NCI-H446 (cell line): Measurements from ENCODE around the gene SCN4B.
A peak's percentile ranks its signal among the peaks of the same experiment; 100 is the strongest.
"Not testable (repeated sequence)": the region's sequence is repeated elsewhere in the genome, so short reads cannot be mapped to it uniquely, and the experiment has no call there.

Experiments used
- DNase-seq, 2 experiments: peaks; one replicate each; lab custom pipeline; 2025; lab: John Stamatoyannopoulos, UW

The SCN4B gene, protein sequence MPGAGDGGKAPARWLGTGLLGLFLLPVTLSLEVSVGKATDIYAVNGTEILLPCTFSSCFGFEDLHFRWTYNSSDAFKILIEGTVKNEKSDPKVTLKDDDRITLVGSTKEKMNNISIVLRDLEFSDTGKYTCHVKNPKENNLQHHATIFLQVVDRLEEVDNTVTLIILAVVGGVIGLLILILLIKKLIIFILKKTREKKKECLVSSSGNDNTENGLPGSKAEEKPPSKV

DNA sequence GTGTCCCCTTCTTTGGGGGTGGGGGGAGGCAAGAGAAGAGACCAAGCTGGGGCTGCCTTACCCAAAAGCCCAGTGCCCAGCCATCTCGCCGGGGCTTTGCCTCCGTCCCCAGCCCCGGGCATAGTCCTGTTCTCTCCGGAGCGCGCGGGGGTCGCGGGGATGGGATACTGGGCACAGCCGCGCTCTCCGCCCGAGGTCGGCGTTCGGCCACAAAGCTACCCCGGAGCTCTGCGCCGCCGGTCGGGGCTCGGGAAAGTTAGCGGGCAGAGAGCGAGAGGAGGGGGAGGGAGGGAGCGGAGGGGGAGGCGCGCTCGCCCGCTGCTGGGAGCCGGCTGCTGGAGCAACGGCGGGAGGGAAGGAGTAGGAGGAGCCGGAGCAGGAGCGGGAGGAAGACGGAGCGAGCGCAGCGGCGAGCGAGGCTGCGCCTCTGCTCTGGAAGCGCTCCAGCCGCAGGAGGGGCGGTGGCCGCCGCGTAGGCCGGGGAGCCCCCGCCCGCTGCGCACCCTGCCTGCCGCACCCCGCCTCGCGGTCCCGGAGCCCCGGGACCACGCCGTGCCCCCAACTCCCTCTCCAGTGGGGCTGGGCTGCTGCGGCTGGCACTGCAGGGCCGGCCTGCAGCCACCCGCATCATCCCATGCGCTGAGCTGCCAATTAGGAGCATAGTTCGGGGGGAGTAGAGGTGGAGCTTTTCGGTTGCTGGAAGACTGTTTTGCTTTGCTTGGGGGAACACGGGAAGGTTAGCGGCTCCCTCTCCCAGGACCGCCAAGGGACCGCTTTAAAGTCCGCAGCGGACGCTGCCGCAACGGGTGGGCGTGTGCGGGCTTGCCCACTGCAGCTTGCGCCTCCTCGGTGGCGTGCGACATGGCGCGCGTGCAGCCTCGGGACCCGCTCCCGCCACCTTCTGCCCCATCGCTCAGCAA lies at the start of gene SCN4B:
SCN4B (minus strand) TSS at position 272 of the 920 bp plus-strand sequence; CDS start at position 122, 150 bp downstream.
- peak in 1 of 2 experiments; percentile 63 for DNase-seq

DNA sequence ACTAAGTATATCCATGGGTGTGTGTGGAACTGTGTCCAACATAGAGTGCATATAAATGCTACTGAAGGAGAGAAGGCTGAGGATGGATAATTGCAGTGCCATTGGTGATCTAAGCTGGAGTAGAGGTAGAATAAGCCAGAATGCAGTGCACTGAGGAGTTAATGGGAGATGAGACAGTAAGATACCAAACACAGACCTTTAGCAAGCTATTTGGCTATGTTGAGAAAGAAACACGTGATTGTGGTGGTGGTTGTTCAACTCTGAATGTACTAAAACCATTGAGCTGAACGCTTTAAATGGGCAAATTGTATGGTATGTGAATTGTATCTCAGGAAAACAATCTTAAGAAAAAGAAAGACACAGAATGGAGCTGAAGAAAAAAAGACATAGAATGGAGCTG lies 49.3 kb upstream of the SCN4B start:
- DNase-seq = no peak

DNA sequence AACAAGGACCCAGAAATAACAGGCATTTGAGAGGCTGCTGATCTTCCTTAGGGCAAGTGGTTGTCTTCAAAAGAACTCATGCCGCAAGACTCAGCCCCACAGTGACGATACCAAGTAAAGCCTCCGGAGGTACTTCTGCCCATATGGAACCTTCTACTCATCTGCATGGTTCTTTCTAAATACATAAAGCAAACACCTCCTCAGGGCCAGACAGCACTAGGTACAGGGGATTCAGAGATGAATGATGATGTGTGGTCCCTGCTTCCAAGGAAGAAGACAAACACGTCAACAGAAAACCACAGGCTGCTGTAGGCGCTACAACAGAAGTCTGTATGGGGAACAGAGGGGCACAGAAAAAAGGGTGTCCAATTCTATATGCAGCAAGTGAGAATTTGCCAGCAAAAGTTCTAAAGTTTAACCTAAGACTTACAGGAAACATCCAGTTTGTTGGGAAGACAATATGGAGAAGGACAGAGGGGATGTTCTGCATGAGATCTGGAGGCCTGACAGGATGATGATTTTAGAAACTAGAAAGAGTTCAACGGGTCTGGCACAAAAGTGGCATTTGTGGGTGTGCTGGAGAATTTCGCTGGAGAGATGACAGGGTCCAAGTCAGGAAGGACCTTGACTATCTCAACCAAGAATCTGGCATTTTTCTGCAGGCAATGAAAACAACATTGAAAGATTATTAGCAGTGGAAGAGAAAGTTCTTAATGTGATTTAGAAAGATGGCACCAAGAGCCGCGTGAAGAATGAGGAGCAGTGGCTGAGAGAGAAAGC lies 48.5 kb upstream of the SCN4B start:
- no peak for DNase-seq

DNA sequence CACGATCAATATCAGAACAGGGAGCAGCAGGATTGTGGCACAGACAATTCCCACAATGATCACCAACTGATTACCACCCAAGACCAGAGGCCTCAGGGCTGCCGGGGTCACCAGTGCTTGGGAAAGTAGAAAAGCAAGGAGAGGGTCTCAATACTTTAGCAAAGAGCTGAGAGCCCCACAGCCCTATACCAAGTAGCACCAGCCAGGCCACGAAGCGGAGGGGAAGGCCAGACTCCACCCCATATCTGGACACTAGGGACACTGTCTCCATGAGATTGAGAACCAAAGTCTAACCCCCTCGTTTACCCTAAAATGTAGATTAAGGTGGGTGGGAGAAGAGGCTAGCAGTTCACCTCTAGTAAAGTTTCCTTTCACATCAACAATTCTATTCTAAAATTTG lies 47.9 kb upstream of the SCN4B start:
- no peak for DNase-seq

DNA sequence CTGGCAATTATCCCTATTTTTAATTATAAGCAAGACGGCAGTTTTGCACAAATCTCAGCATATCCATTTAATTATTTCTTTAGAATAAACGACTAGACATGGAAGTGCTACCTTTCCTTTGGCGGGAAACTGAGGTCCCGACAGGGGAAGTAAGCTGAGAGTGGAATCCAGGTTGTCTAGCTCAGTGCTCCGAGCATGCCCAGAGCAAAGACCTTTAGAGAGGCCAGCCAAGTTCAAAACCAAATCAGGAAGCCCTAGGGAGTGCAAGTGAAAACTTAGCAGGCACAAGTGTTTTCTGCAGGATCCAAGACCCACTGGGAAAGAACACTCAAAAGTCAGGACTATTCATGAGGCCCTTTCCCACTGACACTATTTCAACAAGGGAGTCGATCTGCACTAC lies 46.5 kb upstream of the SCN4B start:
- DNase-seq = no peak

DNA sequence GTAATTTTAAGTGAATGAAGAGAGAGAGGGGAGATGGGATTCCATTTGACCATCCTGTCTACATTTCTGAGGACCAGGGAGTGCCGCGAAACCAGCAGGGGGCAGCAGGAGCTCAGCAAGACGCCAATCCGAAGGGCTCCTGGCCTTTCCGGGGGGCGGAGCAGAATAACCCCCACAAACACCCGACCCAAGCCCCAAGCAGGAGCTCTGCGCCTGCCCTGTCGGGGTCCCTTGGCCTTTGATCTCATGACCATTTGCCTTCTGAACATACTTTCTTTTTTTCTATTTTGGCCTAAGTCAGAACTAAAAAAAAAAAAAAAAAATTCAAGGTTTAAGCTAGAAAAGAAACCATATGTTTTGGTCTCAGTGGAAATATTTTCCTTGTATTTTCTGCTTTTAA lies 45.7 kb upstream of the SCN4B start:
- DNase-seq = peak; percentile 48 to 72

DNA sequence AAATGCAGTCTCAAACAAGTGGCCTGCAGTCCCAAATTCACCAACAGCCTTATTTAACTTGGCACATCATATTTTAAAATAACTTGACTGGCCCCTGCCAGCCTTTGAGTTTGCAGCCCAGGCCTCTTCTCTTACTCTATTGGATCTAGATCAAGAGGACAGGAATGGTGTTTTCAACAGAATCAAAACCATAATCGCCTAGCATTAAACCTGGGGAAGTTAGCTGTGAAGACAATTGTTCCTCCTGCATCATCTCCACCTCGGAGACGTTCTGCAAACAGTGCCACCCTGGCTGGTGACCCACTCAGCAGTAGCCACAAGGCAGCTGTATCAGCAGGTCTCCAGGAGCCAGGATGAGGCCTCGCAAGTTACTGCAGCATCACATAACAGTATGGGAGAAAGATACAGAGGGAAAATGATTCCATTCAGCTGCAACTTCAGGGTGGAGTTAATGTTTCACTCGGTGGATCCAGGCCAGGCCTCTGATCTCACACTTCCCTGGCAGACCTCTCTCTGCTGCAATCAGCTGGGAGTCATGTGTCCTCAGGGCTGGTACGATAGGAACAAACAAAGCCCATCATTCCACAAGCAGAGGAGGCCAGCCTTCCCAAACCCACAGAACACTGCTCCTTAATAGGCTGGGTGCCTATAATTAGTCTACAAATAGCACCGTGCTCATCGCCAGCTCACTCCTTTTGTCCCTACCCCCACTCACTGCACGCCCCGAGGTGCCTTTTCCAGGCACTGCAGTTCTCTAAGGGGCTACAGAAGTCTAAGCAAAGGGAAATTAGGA lies 42.4 kb upstream of the SCN4B start:
- DNase-seq = no peak

DNA sequence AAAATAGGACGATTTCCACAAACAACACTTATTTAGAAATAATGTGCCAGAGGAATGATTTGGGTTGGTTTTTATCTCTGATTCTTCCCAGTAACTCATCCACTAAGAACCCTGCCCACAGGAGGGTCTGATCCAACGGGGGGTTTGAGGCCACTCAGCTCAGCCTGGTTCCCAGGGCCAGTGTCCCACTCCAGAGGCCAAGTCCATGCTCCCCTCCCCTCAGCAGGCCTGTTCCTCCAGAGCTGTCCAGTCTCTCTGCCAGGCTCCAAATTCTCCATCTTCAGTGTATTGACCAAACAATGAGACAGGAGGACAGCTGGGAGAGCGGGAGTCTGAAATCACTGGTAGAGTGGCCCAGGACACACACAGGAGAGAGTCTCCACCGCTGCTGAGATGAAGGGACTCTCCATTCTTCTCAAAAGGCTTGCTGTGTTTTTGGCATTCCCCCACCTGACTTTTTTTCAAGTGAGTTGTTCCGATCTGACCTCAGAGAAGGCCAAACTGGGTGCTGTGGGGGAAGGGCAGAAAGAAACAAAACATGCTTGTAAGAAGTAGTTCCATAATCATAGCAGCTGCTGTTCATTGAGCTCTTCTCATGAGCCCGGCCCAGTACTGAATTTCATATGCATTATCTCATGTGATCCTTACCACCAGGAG lies 41.4 kb upstream of the SCN4B start:
- no peak for DNase-seq

DNA sequence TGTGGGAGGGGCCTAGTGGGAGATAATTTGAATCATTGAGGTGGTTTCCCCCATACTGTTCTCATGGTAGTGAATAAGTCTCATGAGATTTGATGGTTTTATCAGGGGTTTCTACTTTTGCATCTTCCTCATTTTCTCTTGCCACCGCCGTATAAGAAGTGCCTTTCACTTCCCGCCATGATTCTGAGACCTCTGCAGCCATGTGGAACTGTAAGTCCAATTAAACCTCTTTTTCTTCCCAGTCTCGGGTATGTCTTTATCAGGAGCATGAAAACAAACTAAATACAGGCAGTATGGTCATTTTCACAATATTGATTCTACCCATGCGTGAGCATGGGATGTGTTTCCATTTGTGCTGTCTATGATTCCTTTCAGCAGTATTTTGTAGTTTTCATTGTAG lies 40.2 kb upstream of the SCN4B start:
- DNase-seq = not testable (repeated sequence)

DNA sequence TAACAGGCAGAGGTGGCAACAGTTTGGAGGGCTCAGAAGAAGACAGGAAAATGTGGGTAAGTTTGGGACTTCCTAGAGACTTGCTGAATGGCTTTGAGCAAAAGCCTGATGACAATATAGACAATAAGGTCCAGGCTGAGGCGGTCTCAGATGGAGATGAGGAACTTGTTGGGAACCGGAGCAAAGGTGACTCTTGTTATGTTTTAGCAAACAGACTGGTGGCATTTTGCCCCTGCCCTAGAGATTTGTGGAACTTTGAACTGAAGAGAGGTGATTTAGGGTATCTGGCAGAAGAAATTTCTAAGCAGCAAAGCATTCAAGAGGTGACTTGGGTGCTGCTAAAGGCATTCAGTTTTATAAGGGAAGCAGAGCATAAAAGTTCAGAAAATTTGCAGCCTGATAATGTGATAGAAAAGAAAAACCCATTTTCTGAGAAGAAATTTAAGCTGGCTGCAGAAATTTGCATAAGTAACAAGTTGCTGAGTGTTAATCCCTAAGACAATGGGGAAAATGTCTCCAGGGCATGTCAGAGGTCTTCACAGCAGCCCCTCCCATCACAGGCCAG lies 38.4 kb upstream of the SCN4B start:
- DNase-seq = not testable (repeated sequence)

DNA sequence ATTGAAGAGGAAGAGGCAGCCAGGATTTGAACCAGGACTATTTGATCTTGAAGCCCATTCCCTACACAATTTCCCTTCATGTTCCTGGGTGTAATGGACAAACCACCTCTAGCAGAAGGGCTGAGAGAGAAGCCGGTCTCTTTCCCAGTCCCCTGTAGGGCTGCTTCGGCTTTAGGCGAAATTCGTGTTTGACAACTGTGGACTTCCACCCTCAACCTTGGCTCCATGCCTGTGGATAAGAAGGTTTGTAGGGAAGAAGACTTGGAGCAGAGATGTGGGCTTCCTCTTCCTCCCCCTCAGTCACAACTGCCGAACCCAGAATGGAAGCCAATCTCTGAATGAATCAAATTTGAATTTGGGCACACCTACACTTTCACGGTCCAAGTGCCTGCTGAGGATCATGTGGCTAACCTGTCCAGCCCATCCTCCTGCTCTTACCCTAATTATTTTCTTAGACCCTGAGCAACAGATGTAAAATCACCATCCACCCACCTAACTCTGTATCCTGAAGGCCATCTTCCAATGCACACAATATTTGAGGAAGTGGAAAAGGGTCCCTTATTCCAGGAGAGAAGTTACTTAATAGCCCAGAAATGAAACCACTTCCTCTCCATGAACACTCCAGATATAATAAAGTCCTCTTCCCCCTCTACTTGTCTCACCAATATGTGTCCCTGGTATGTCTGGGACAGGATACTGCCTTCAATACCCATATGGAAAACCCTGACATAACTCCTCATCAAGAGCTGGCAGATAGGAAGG lies 33.9 kb upstream of the SCN4B start:
- no peak for DNase-seq

DNA sequence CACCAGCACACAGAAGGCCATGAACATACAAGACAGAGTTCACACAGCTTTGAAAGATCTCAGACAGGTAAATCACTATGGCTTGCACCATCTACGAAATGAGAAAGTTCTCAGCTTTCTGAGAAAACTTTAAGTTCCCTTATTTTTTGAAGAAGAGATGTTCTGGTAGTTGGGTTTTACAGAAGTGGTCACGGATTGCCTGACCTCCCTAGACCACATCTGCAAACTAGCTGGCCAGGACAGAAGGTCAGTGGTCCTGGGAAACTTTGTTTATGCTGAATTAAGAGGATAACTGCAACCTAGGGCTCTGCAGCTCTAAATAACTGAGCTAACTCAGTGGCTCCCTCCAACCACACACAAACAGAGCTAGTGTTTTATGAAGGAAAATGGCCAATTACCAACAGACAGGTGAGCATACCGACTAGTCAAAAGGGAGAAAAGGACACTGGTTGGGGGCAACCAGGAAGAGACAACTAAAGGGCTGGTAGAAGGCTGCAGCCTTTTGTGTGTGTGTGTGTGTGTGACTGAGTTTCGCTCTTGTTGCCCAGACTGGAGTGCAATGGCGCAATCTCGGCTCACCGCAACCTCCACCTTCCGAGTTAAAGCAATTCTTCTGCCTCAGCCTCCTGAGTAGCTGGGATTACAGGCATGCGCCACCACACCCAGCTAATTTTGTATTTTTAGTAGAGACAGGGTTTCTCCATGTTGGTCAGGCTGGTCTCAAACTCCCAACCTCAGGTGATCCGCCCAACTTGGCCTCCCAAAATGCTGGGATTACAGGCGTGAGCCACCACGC lies 32.4 kb upstream of the SCN4B start:
- no peak for DNase-seq

DNA sequence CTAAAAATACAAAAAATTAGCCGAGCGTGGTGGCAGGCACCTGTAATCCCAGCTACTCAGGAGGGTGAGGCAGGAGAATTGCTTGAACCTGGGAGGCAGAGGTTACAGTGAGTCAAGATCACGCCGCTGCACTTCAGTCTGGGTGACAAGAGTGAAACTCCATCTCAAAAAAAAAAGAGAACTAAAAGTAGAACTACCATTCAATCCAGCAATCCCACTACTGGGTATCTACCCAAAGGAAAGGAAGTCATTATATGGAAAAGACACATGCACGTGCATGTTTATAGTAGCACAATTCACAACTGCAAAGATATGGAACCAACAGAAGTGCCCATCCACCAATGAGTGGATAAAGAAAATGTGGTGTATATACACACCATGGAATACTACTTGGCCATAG lies 31.1 kb upstream of the SCN4B start:
- DNase-seq = not testable (repeated sequence)

DNA sequence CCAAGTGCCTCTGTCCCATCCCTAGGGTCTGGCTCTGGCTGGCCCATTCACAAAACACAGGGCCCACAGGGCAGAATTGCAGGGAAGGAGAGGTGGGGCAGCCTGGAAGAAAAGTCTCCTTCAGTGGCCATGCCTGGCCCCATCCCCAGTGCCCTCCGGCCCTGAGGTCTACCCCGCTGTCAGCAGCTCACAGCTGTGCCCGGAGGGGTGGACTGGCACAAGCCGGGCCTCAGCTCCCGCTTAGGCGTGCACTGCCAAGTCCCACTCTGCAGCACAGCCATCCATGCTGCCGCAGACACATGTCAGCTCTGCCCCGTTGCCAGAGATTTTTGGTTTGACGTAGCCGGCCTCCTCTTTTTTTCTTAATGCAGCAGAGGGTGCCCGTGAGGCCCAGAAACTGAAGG lies 27.7 kb upstream of the SCN4B start:
- DNase-seq = peak; percentile 65 to 85

DNA sequence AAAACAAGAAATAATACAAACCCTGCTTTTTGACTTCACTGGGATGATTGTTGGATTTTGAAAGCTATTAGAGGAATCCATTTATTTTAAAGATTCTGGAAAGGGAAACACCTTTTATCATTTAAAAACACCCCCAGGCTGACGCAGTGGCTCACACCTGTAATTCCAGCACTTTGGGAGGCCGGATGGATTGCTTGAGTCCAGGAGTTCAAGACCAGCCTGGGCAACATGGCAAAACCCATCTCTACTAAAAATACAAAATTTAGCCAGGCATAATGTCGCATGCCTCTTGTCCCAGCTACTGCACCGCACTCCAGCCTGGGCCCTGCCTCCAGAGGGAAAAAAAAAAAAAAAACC lies 24.1 kb upstream of the SCN4B start:
- DNase-seq = no peak

DNA sequence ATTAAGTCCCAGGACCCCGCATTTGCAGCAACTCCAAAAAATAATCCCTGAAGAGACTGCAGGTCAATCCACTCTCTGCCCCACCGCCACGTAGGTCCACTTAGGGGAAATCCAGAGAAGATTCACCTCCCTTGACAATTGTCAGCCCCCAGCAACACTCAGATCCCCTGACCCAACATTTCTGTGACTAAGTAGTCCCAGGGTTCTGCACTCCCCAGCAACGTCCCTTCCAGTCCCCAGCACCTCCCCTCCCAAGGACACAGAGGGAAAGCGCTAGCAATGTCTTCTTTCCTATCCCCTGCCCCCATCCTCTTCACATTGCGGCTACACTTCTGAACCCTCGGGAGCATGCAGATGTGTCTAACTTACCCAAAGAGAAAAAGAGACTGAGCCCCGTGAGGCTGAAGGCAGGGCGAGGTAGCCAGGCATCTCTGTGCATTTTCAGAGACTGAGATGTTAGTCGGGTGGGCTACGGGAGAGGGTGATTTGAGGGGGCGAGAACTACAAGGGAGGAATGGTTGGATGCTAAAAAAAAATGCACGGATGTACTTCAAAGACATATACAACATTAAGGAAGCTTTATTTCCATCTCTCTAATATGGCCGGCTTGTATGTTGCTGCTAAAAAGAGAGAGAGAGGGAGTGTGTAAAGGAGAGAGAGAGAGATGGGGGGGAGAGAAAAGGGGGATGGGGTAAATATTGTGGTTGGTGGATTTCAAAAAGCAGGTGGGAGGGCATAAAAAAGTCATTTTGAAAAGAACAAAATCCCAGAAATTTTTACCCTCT lies 23.6 kb upstream of the SCN4B start, which contains the start of gene SCN2B:
SCN2B (minus strand) TSS at position 647 of the 785 bp plus-strand sequence; CDS start at position 439, 208 bp downstream.
- DNase-seq = peak in 1 of 2 experiments; percentile 9

DNA sequence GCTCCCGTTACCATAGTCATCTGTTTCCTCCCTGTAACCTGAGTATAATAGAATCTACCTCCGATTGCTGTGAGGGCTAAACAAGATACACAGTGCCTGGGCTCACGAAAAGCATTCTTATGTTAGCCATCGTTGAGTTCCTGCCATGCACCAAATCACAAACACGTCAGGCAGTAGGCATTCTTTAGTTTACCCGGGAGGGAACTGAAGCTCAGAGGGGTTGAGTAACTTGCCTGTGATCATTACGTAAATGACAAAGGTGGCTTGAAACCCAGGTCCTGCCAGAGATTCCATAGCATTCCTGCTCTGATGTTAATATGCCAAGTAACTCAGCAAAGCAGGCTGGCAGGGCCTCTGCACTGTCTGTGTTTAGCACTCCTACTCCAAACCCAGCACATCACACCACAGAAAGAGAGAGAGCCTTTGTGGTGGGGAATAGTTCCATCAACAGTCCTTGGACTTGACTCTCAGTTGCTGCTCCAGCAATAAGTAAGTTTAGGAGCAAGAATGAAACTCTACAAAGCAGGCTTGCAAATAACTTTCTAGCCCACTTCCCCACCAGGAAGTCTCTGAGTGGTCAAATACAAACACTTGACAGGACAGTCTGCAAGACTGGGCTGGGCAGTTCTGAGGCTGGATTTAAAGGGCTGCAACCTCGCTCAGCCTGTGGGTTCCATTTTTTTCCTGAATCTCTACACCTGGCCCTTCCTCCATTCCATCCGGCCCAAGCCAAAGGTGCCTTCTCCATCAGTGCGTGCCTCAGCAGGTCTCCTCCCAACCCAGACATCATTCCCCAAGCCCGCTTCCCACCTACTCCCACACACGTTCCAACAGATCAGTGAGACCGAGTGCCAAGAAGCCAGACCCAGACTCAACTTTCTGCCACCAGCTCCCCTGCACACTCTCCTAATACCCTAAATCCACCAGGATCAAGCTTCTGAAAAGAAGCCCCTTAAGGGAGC lies 22.7 kb upstream of the SCN4B start:
- no peak for DNase-seq
